Stimulated activated CD4-positive, alpha-beta T cell treated with anti-CD3 and anti-CD28 coated beads, Interleukin-15, amount 100 ng/mL, for 48 hours (primary cell): ENCODE measurements around the gene PRCC.

ENCODE experiments used
- DNase-seq, 2 donors: peaks; one replicate each; pipeline ENCODE4 v3.0.0-alpha.2; 2020; ENCODE audit warnings: low read depth in 2 of 2

The PRCC gene

DNA sequence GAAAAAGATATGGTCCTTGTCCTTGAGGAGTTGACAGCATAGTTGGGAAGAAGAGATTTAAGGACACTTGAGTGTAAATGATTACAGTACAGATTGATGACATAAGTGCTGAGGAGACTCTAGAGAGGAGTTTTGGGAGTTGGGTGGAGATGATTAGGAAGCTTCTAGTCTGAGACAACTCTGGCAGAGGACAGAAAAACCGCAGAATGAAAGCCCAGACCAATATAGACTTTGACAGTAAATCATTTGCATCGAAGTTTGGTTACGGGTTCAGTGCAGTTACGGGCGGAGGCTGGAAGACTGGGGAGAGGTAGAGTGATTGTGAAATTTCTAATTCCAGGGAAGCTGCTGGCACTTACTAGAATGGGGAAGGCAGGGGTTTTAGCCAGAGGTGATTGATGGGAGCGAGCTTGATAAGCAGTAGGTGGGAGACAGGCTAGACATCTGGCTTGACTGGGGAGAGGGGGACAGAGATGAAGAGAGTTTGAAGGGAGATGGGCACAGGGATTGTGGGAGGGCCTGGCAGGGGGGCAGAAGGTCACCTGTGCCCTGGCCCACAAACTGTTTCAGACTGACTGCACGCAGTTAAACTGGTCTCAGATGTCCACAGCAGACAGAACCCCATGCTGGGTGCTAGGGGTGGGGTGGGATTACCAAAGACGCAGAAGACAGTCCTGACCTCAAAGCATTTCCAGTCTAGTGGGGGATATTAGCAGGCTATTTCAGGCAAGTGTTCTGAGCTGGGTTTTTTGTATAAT lies 29.2 kb downstream of the PRCC start:
- DNase-seq: no peak

DNA sequence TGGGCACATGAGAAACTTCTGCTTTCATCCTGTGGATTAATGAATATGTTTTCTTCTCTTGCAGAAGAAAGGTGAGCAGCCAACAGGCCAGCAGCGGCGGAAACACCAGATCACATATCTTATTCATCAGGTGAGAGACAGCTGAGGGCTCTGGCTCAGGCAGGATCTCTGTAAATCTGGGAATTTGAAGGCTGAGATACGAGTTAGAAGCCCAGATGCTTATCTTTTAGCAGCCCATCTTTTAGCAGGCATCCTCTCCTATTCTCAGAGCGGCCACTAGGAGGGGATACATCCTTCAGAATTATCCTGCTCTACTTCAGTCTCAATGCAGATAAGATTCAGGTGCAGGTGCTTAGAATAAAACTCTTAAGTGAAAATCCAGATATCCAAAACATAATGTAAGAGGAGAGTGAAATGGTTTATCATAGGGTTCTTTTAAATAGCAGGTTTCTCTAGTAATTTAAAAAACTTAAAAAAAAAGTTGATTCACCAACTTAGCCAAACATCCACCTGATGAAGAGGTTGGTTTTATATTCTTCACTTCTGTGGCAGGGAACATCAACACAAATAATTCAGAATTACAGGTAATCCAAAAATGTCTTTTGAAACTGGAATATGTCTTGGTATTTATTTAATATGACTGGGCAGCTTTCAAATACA lies 30.0 kb downstream of the PRCC start:
- DNase-seq: peak in 1 of 2 donors; percentile 53

DNA sequence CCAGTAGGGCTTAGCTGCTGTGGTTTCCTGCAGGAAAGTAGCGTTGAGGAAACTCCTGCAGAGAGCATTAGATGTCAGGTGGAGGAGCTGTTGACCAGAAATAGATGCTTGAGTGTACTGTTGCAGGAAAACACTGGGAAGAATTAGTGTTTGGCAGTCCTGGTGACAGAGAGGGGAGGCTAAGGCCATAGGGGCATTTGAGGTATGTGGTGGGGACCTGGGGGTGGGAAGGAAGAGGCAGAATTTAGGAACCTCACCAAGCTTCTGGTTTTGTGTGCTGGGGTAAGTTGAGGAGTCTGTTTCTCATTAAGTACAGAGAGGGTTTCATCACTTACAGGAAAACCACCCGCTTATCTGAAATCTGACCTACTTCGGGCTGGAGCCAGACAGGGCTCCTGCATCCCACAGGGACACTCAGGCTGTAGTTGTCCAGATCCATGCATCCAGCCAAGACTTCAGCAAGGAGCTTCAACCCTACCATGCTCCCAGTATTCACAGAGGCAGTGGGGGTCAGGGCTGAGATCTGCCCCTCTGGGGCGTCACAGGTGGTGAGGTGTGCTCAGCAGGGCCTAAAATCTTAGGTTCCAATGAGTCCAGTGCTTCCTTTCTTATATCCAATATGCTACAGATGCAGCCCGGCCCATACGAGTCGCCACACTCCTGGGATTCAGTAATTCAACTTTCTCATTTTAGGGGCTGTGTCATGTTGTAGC lies 34.2 kb downstream of the PRCC start:
- DNase-seq: no peak

DNA sequence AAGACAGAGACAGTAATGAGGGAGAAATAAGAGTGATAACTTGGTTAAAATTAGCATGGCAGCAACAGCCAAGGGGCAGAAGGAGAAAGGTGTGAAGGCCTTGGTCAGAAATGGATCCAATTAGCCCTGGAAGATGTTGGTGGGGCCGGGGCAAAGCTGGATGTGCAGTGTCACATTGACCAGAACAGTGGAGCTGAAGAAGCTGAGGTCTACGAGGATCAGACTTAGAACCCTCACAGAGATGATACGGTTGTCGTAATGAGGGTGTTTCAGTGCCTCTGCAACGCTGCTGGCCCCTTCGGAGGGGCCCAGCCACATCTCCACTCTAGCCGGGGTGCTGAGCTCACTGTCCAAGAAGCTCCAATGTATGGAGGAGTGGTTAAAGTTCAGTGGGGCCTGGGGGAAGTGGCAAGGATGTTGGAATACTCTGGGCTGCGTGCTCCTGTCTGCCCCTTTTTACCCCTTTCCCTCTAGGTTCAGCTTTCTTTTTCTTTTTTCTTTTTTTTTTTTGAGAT lies 35.1 kb downstream of the PRCC start:
- DNase-seq: no peak

GRCh38 chr1:156803086-156803851 lies 35.9 kb downstream of the PRCC start:
- DNase-seq: no peak

GRCh38 chr1:156804026-156804425 lies 36.7 kb downstream of the PRCC start:
- DNase-seq: no peak

DNA sequence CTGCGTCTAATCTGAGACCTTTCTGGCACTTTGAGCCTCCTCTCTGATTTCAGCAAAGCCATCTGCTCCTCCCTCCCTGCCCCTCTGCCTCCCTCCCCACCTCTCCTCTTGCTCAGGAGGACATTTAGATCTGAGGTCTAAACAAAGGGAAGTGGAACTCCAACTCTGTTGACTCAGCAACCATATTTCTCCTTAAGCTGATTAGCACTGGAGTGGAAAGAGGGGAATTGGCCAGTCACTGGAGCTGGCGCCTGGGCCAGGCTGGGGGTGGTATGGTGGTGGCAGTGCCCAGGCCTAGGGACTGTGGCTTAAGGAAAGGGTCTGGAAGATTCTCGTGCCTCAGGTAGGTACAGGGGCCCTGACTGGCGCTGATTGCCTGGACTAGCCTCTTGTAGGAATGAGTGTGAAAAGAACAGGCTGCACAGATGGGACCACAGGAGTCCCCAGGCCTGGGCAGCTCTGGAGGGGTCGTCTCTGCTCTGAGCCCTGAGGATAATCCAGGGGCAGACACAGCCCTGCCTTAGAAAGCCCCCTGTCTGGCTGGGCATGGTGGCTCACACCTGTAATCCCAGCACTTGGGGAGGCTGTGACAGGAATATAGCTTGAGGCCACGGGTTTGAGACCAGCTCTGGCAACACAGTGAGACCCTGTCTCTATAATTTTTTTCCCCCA lies 37.4 kb downstream of the PRCC start:
- no peak for DNase-seq

- no peak for DNase-seq
Observed at GRCh38 chr1:156805766-156806511, 38.6 kb downstream of the PRCC start.

- DNase-seq: no peak
Observed at GRCh38 chr1:156806512-156807440, 39.4 kb downstream of the PRCC start.

GRCh38 chr1:156807627-156808026 lies 40.3 kb downstream of the PRCC start:
- no peak for DNase-seq

DNA sequence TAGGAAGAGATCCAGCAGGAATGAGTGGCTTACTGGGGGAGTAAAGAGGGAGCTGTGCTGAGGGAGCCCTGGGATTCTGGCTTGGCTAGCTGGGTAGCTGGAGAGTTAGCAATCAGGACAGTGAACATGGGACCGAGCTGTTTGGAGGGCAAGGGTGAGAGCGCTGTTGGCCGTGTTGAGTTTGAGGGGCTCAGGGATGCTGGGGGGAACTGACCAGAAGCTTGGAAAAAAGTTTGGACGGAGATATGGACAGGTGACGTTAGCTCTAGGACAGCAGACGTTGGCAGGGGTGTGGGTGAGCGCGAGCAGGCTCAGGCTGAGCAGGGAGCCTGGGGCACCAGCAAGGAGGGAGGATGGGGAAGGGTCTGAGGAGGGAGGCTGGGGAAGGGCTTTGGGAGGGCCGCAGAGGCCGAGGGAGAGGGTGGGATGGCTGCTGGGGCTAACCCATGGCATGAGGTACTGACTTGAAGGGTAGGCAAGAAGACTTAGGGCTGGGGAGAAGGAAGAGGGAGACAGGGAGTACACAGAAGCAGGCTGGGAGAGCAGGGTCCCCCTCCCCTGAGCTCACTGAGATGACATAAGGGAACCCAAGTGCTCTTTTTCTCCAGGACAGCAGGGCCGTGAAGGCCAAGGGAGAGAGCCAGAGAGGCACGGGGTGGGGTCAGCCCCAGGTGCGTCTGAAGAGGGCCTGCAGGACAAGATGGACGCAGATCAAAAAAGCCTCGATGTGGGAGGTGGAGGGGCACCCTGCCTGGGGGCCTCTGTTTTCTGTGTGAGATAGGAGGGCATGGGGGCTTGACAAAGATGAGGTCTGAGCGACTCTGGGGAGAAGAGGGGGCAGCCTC lies 41.1 kb downstream of the PRCC start:
- no peak for DNase-seq

DNA sequence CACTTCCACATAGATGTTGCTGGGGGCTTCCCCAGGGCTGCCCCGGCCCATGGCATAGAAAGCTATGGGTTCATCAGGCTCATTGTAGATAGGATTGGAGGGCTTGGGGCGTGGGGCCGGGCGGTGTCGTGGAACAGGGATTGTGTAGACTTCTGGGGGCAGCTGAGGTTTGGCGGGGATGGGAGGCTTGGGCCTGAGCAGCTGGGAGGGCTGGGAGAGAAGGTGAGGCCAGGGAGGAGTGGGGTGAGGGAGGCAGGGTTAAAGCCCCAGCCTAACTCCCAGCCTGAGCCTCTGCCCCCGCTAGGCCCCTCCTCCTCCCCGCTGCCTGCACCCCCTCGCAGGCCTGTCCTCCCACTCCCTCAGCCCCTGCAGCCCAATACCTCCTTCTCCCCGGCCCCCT lies 41.9 kb downstream of the PRCC start:
- DNase-seq: no peak

DNA sequence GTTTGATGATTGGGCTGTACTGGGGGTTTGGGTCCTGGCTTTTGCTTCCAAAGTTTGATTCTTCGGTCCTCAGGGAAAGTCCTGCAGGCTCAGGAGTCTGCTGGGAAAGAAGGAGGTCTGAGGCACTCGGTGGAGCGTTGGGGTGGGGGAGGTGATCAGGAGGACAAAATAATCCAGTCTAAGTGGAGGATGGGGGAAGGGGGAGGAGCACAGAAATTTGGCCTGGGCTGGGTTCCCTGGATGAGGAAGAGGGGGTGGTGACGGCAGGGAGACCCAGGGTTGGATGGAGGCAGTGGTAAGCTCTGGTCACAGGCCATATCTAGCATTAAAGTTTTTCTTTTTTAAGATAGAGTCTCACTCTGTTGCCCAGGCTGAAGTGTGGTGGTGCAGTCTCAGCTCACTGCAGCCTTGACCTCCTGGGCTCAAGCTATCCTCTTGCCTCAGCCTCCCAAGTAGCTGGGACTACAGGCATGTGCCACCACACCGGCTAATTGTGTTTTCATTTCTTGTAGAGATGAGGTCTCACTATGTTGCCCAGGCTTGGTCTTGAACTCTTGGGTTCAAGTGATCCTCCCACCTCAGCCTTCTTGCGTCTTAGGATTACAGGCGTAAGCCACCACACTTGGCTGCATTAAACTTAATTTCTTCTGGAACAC lies 42.5 kb downstream of the PRCC start:
- no peak for DNase-seq

GRCh38 chr1:156811168-156811567 lies 43.8 kb downstream of the PRCC start:
- no peak for DNase-seq

GRCh38 chr1:156812293-156812990 lies 45.1 kb downstream of the PRCC start:
- no peak for DNase-seq

DNA sequence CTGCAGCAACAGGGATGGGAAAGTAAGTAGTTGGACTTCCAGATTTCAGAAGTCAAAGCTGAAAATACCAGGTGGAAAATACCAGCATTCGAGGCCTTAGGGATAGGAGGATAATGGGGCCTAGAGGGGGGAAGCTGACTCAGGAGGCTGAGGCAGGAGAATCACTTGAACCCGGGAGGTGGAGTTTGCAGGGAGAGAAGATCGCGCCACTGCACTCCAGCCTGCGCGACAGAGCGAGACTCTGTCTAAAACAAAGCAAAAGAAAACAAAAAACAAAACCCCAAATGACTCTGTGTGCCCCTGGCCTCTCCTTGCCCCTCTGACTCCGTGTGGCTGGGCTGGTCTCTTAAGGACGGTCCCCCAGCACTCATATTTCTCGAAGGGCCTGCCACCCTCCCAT lies 46.0 kb downstream of the PRCC start:
- DNase-seq: no peak
